ENCODE measurements around the gene IL36G.

GRCh38 chr2:112960230-112960825, 17.5 kb upstream of the IL36G start:
- TF ChIP-seq, protein P1, sequence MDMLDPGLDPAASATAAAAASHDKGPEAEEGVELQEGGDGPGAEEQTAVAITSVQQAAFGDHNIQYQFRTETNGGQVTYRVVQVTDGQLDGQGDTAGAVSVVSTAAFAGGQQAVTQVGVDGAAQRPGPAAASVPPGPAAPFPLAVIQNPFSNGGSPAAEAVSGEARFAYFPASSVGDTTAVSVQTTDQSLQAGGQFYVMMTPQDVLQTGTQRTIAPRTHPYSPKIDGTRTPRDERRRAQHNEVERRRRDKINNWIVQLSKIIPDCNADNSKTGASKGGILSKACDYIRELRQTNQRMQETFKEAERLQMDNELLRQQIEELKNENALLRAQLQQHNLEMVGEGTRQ (IDR thresholded peaks at IDR 0.05) = no peak
- TF ChIP-seq JUNB (IDR thresholded peaks at IDR 0.05) (no peak), RCOR1 (IDR thresholded peaks at IDR 0.05; ENCODE audit: low read depth, low read length) (no peak), SMC3 (IDR thresholded peaks at IDR 0.05) (no peak)
- TF ChIP-seq, protein P2, sequence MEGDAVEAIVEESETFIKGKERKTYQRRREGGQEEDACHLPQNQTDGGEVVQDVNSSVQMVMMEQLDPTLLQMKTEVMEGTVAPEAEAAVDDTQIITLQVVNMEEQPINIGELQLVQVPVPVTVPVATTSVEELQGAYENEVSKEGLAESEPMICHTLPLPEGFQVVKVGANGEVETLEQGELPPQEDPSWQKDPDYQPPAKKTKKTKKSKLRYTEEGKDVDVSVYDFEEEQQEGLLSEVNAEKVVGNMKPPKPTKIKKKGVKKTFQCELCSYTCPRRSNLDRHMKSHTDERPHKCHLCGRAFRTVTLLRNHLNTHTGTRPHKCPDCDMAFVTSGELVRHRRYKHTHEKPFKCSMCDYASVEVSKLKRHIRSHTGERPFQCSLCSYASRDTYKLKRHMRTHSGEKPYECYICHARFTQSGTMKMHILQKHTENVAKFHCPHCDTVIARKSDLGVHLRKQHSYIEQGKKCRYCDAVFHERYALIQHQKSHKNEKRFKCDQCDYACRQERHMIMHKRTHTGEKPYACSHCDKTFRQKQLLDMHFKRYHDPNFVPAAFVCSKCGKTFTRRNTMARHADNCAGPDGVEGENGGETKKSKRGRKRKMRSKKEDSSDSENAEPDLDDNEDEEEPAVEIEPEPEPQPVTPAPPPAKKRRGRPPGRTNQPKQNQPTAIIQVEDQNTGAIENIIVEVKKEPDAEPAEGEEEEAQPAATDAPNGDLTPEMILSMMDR (IDR thresholded peaks at IDR 0.05) = no peak
